ENCODE measurements around the gene CACNA1G.

Gene CACNA1G

GRCh38 chr17:50613007-50613992, 52.8 kb downstream of the CACNA1G start:
- no peak for DNase-seq (ENCODE audit: low spot score)

- no peak for DNase-seq (ENCODE audit: low spot score)
These were observed 54.0 kb downstream of the CACNA1G start for GRCh38 chr17:50614471-50615051.

- DNase-seq (ENCODE audit: low spot score) = no peak
These were observed 55.3 kb downstream of the CACNA1G start for GRCh38 chr17:50615828-50616227.

GRCh38 chr17:50618300-50618699, 57.8 kb downstream of the CACNA1G start:
- DNase-seq (ENCODE audit: low spot score) = no peak

GRCh38 chr17:50618941-50619340, 58.4 kb downstream of the CACNA1G start:
- no peak for DNase-seq (ENCODE audit: low spot score)

GRCh38 chr17:50619489-50619888, 59.0 kb downstream of the CACNA1G start:
- DNase-seq (ENCODE audit: low spot score) = no peak

- DNase-seq (ENCODE audit: low spot score) = no peak
These were observed 59.7 kb downstream of the CACNA1G start for GRCh38 chr17:50620237-50620636.

GRCh38 chr17:50620858-50621257, 60.3 kb downstream of the CACNA1G start:
- no peak for DNase-seq (ENCODE audit: low spot score)

- DNase-seq (ENCODE audit: low spot score) = no peak
These were observed 61.1 kb downstream of the CACNA1G start for GRCh38 chr17:50621574-50622031.

- no peak for DNase-seq (ENCODE audit: low spot score)
These were observed 63.9 kb downstream of the CACNA1G start for GRCh38 chr17:50624321-50624934.

GRCh38 chr17:50625032-50625871, 64.7 kb downstream of the CACNA1G start:
- DNase-seq (ENCODE audit: low spot score) = no peak

GRCh38 chr17:50626037-50626574, 65.6 kb downstream of the CACNA1G start:
- peak; percentile 86 for DNase-seq (ENCODE audit: low spot score)

- DNase-seq (ENCODE audit: low spot score) = no peak
These were observed 66.7 kb downstream of the CACNA1G start for GRCh38 chr17:50627036-50627781.

GRCh38 chr17:50627782-50628601, 67.5 kb downstream of the CACNA1G start:
- DNase-seq (ENCODE audit: low spot score) = no peak

- no peak for DNase-seq (ENCODE audit: low spot score)
These were observed 69.4 kb downstream of the CACNA1G start for GRCh38 chr17:50629902-50630301.

- no peak for DNase-seq (ENCODE audit: low spot score)
These were observed 70.1 kb downstream of the CACNA1G start for GRCh38 chr17:50630524-50631194.

- peak; percentile 61 for DNase-seq (ENCODE audit: low spot score)
These were observed 70.8 kb downstream of the CACNA1G start for GRCh38 chr17:50631195-50631907.

GRCh38 chr17:50631908-50632571, 71.5 kb downstream of the CACNA1G start:
- no peak for DNase-seq (ENCODE audit: low spot score)
